Right ventricle myocardium inferior (tissue), 1 donor: ENCODE results near the gene CREB1. TPM values are rescaled to one million over a fixed set of nuclear protein-coding genes. Genes with fewer than 3 reads are reported as not detected.
A peak's percentile ranks its signal among the peaks of the same experiment; 100 is the strongest.

Source experiments
- ATAC-seq: fragments of 200-7000 bp; cut with Tn5 transposase; one replicate; pipeline ENCODE4 v1.9.1; 2020; ENCODE audit warnings: mild to moderate bottlenecking, moderate library complexity
- DNase-seq: peaks from one replicate; pipeline ENCODE4 v3.0.0; 2021; ENCODE audit errors: missing footprints
- intact Hi-C: fragments of 100-400 bp; cut with DNase I; formaldehyde crosslinking; loops from one replicate; pipeline ENCODE4 v1.11.0; 2022
- total RNA-seq: library from RNA; stranded (reverse); fragmentation: NEBNext Ultra II Directional; extraction: Animal tissue kit (Norgen Biotek cat#: 25700); gene quantifications from one replicate; pipeline ENCODE4 v1.2.1, GENCODE V29; 2021
- donor health status: DM: no; HTN: yes; CAD: no; lungs with severe emphysema.

Gene CREB1
- total RNA-seq, 1 donor from 2014 or later: 57.0 TPM

DNA sequence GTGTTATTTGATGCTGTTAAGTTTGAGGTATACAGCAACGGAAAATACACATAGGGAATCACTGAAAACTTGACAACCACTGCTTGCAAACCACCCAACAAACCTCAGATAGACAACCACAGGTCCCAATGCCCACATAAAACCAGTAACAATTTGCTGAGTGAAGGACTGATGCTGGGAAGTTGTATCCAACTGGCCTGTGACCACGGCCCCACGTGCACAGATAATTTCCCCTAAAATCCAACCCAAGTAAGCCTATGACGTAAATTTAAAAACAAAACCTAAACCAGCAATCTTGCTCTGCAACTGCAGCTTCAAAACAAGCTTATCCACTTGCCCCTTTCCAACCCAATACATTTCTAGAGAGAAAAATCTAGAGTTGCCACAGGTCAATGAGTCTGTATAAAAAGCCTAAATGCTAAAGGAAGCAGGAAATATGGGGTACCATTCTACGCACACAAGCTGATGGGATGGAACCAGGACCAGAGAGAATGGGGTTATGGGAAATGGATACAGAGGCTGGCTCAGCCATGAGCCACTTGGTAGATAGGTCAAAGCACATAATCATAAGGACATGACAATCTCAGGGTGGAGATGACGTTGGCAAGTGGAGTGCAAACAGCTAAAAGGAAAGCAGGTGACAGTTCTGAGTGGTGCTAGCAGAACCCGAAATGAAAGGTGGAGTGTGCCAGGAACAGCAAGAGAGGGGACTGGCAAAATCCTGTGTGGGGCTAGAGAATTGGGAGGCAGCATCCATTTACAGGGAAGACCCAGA lies 27.8 kb upstream of the CREB1 start:
- ATAC-seq: peak; percentile 70

DNA sequence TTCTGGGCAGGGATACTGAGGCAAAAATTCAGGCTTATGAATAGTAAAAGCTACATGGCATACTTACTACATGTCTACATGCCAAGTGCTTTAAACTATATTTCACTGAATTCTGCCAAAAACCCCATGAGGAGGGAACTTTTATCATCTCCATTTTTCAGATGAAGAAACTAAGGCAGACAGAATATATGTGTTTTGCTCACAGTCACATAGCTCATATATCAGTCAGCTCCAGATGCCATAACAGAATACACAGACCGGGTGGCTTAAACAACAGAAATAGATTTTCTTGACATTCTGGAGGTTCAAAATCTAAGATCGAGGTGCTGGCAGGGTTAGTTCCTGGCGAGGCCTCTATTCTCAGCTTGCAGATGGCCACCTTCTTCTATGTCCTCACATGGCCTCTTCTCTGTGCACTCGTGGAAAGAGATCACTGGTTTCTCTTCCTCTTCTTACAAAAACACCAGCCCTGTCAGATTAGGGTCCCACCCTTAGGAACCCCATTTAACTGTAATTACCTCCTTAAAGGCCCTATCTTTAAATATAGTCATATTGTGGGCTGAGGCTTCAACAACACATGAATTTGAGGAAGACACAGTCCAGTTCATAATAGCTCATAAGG lies 27.1 kb upstream of the CREB1 start:
- peak; percentile 6 for ATAC-seq
- intact Hi-C loops: loop anchor here (1.0 kb wide), 1 partner anchor 27 kb away; the partner anchor contains the start of gene CREB1

More for the DNA sequence above, 27.8 kb upstream of the CREB1 start:
- DNase-seq: no peak
- intact Hi-C loops: no loop called here

DNA sequence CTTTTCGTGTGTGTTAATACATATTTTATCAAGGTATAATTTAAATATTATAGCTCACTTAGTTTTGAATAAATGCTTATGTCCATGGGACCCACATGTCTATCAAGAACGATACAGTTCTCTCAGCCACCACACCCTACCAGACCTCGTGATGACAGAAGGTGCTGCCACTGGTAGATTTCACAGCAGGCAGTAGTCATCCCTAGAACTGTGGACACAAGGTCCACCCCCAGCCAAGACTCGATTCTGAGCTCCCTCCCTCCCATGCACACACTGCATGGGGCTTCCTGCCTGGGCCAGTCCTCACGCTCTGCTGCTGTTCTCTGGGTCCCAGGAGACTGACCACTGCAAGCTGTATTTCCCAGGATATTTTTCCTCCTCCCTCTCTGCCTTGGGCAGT lies 26.5 kb upstream of the CREB1 start:
- DNase-seq (no peak), ATAC-seq (peak; percentile 67)

More for the DNA sequence above, 27.1 kb upstream of the CREB1 start:
- DNase-seq: no peak

DNA sequence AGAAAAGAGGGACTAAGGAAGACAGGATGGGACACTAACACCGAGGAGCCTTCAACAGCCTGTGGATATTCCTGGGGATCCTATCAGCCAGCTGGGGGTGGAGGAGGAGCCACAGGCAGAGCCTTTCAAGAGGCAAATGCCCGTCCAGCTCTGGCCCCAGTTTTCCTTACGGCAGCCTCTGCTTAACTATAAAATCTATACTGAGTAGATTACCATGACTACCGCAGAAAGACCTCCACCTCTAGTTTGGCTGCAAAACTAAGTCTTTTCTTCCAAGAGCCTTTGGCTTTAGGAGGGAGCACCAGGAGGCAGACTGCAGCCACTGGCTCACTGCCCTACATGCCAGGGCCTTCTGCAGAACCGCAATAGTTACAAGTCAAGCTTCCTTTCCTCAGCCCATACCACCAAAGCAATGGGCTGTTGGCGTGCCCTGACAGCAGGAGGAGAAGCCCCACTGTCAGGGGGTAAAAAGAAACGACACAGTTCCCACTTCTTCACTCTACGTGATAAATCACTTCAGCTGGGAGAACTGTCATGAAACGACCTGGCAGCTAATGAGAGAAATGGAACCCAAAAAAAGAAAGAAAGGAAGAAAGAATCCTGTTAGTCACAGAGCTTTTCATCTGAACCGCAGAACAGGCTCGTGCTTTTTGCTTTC lies 25.1 kb upstream of the CREB1 start:
- ATAC-seq (peak; percentile 40), DNase-seq (no peak)
- intact Hi-C loops: no loop called here

More for the DNA sequence above, 26.5 kb upstream of the CREB1 start:
- intact Hi-C loops: loop anchor here (1.0 kb wide), 1 partner anchor 26 kb away; the partner anchor contains the start of gene CREB1

DNA sequence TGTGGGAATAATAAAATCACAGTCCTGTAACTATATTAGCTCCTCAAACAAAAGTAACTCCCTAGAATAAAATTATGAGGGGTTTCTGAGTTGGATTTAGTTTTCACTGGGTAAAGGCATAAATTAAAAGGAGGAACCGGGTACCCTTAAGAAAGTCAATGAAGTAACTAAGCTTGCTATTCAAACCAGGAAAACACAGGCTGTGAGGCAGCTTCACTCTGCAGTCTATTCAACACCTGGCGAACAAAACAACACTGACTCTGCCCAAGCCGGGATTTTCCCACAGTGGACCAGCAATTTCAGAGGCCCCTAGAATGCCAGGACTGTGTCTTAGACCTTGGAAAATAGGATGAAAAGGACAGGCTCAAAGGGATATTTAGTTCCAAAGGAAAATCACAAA lies 24.6 kb upstream of the CREB1 start:
- DNase-seq: no peak
- ATAC-seq: no peak
- intact Hi-C loops: no loop called here

DNA sequence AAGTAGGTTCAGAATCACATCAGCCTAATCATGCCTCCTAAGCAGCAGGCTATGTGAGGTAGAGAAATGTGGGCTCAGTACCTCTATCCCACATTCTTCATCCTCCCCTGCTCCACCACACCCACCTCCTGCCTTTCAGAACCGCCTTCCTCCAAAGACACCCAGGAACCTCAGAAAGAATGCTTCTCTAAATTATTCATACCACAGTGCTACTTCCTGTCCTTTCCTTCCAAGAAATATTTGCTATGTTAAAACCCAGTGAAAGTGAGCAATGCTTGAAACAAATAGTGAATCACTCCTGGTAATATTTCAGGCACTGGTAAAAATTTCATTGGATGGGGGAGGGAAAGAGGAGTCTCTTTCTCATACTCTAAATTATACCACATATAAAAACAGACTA lies 24.0 kb upstream of the CREB1 start:
- intact Hi-C loops: no loop called here
- ATAC-seq (no peak), DNase-seq (no peak)

DNA sequence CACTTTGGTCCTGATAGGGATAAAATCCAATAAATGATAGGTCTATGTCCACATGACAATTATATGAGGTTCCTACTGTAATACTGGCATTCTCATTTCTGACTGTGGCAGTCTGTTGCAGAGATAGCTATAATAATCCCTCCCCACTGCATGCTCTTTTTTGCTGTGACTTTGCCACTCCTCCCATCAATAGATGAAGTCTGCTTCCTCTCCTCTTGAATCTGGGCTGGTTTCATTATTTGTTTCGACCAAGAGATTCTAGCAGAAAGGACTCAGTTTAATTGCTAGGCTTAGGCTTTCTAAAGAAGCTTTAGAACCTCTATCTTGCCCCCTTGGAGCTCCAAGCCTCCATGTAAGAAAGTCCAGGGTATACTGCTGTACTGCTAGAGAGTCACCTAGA lies 23.3 kb upstream of the CREB1 start:
- ATAC-seq (no peak), DNase-seq (no peak)
- intact Hi-C loops: no loop called here

DNA sequence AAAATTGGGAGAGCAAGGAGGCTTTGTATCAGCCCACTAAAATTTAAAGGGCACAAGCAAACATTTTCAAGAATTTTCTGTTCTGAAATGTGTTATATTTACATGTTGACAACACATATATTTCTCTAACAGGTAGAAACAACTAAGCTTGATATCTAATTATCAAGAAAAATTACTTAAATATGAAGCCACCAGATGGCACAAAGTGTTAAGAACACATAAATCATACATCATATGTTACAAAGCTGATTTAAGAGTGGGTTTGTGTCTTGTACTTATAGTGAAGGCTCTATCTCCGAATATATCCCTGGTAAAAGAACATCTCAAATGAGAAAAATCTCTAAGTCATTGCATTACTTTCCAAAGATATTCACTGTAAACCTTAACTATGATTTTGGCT lies 19.6 kb upstream of the CREB1 start:
- intact Hi-C loops: no loop called here
- no peak for DNase-seq

DNA sequence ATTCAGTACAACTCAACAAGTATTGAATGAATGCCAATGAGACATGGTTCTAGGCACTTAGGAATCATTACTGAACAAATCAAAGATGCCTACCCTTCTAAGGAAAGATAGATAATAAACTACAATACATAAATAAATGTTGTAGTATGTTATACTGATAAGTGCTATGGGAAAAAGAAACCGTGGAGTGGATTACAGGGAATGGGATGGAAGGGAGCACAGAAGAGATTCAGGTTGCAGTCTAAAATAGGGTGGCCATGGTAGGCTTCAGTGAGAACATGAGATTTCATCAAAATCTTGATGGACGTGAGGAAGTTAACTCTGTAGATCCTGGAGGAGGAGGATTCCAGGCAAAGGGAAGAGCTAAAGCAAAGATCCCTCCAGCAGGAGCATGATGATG lies 17.9 kb upstream of the CREB1 start:
- ATAC-seq: no peak
- intact Hi-C loops: no loop called here

More for the DNA sequence above, 19.6 kb upstream of the CREB1 start:
- ATAC-seq: no peak

DNA sequence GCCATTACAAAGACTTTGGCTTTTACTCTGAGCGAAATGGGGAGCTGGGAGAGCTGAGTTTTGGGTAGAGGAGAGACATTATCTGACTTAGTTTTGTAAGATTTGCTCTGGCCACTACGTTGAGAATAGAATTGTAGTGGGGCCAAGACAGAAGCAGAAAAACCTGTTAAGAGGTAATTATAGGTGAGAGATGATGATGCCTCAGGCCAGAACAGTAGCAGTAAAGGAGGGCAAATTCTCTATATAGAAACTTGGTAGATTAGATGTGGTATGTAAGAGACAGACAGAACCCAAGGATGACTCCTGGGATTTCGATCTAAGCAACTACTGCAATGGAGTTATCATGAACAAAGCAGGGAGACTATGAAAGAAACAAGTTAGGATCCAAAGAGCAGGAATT lies 17.4 kb upstream of the CREB1 start:
- DNase-seq (no peak), ATAC-seq (no peak)
- intact Hi-C loops: no loop called here

More for the DNA sequence above, 17.9 kb upstream of the CREB1 start:
- DNase-seq: no peak

DNA sequence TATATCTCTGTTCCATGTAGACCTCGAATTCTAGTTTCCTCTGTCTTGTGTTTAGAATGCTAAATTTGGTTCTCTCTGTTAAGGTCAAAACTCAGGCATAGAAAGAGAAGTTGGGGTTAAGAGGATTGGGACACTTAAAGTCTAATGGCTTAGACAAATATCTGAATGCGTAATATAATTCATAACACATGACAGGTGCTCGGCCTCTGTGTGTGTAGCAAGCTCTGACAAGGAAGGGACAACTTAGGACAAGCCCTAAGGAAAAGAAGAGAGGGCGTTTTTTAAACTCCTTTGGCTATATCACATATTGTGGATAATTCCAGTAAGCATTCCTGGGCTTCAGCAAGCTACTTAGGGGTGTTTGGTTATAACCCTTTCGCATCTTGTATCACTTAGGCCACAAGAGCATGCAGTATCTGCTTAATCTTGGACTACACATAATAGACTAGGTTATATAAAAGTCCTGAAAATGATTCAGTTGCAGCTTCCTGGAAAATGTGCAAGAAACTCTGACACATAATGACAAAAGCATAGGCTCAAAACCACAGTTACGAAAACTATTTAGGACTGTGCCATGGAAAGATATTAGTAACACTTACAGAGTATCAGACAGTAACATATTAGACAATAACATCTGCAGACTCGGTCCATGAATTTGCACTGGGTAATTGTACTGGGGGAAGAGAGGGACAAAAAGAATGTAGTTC lies 16.1 kb upstream of the CREB1 start:
- intact Hi-C loops: loop anchor here (2.0 kb wide), 1 partner anchor 15 kb away; the partner anchor contains the start of gene CREB1
- DNase-seq (no peak), ATAC-seq (no peak)

DNA sequence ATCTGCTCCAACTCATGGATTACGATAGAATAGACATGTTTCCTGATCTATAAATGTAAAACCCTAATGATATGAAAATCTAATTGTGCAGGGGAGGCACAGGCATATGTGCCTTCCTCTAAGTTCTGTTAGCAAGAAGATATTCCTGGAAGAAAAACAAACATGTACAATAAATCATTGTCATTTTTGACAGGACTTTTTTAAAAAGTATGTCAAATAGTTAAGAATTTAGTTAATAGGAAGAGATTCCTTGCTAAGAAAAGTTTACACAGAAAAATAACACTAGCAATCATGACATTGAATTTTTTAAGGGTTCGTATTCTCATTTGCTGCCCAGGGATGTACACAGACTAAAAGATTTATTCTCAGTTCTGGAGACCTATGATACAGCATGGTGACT lies 15.3 kb upstream of the CREB1 start:
- intact Hi-C loops: loop anchor here (2.0 kb wide), 1 partner anchor 14 kb away; the partner anchor contains the start of gene CREB1
- DNase-seq (no peak), ATAC-seq (no peak)

DNA sequence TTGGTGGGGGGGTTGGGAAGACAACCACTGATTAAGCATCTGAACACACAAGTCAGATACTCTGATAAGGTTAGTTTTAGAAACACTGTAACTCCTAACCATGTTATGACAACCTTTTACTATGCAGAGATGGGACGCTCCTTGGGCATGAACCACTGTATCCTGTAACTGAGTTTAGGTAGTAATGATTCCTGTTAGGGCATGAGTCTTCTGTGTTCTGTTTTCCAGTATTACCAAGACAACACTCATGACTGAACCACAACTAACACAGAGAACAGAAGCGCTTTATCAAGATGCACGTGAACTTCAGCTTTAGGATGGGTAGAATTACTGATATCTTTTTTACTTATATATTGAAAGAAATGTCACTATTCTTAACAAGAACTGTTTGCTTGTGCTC lies 14.1 kb upstream of the CREB1 start:
- intact Hi-C loops: loop anchor here (2.0 kb wide), 1 partner anchor 13 kb away; the partner anchor contains the start of gene CREB1
- ATAC-seq (no peak), DNase-seq (no peak)

DNA sequence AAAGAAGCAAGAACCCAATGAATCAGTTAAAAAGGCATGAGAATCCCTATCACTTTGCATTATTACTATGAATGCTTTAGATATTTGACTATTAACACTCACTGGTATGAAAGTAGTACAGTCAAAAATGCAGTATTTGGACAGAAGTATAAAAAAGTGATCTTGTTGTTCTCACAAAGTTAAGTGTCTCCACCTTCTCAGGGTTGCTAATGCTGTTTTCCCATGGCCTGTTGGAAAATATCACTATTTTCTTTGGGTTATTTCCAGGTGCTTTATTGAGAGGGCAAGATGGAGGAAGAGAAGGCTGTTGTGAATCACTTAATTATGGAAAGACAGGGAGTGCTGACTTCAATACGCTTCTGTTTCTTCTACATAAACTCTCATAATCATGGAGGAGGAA lies 13.6 kb upstream of the CREB1 start:
- ATAC-seq (no peak), DNase-seq (no peak)
- intact Hi-C loops: no loop called here

DNA sequence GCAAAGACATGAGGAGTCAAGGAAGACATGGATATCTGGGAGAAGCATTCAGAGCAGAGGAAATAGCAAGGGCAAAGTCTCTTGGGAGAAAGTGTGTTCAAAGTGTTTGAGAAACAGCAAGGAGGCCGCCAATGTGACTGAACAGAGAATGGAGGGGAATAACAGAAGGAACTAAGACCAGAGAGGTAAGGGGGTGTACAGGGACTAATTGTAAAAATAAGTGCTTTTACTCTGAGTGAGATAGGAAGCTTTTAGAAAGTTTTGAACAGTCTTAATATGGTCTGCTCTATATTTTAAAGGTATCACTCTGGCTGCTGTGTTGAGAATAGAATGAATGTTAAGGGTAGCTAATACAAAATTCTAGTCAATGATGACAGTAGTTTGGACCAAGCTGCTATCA lies 6.8 kb upstream of the CREB1 start:
- intact Hi-C loops: no loop called here
- DNase-seq (no peak), ATAC-seq (no peak)

DNA sequence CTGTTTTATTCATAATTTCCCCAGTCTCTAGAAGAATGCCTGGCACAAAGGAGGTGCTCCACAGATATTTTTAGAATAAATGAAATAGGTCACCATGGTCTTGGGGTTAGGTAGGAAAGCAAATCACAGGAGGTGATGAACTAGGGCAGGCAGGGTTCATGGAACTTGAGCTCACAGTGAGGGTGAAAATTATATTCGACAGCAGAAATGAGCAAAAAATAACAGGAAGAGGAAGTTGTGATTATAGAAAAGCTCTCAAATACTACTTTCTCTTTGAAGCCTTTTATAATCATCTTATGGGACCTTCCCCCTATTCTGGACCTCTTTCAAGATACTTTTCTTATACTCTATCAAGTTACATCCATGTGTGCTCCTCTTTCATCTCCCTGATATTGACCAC lies 4.5 kb upstream of the CREB1 start:
- intact Hi-C loops: loop anchor here (5.0 kb wide), 1 partner anchor 187 kb away; the partner anchor contains the start of gene CCNYL1
- ATAC-seq: no peak
- no peak for DNase-seq

DNA sequence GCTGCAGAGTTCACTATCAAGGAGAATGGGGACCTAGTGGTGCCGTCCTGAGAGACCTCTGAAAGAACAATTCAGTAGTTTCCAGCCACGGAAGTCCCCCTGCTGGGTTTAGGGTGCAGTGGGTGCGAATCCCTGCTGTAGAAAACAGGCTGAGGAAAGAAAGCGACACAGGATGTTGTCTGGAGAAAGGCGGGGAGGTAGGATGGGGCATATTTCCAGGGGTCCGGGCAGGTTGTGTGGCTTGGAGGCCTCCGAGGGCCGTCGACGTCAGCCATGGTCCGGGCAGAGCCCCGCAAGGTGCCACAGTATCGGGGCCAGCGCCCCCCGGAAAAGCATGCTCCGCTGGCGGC lies 807 bp upstream of the CREB1 start:
- DNase-seq: no peak
- ATAC-seq: peak; percentile 11
- intact Hi-C loops: loop anchor here (1.0 to 5.0 kb wide), 4 partner anchors 14 to 183 kb away; partner anchors contain the start of gene CCNYL1

DNA sequence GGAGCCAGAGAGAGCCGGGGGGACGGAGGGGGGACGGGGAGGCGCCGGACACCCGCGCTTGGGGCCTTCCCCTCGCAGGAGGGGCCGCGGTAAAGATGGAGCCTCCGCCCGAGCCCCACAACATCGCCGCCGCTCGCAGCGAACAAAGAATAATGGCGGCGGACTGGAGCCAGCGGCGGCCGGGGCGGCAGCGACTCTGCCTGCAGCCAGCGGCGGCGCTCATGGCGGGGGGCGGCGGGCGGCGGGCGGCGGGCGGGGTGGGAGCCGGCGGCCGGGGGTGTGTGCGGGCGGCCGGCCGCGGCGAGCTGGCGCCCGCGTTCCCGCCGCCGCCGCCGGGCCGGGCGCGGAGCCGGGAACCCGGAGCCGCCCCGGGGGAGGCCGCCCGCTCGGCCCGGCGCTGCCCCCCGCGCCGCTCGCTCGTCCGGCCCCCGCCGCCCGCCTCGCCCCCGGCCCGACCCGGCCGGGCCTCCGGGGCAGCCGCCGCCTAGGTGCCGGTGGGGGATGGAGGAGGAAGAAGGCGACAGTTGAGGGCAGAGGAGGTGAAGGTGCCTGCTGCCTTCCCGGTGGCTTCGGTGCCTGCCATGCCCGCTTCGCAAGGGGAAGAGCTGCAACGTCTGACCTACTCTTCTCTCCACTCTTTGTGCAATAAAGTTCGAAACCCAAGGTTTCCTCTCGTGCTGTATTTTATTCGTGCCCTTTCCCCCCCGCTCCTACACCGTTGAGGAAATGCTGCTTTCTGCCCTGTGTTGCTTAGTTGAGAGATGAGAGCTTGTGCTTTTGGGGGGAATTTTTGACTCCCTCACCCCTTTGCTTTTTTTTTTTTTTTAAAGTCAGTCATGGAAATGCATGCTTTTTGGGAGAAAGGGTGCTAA lies 634 bp downstream of the CREB1 start:
- no peak for DNase-seq
- no peak for ATAC-seq
- intact Hi-C loops: loop anchor here (2.0 kb wide), 2 partner anchors 18 to 94 kb away; partner anchors contain the start of gene METTL21A
